MM.1S (cell line): ENCODE measurements around the gene CFAP61.
"Not testable (repeated sequence)": the region's sequence is repeated elsewhere in the genome, so short reads cannot be mapped to it uniquely, and the experiment has no call there.

ENCODE experiments used
- DNase-seq: peaks from one replicate; pipeline ENCODE4 v3.0.0-alpha.2; 2015
- H2AFZ ChIP-seq: fragments of 300-600 bp; sonication (generic); 2 replicates; pipeline ENCODE4 v1.6.0; 2016; ENCODE audit warnings: antibody characterized with exemption, low read length
- H3F3A ChIP-seq: fragments of 300-600 bp; sonication (generic); 2 replicates; pipeline ENCODE4 v1.6.1; 2016; ENCODE audit warnings: mild to moderate bottlenecking, antibody characterized with exemption, low read length, moderate library complexity, mixed read lengths; ENCODE audit not compliant: insufficient read depth
- H3K27ac ChIP-seq: fragments of 300-600 bp; sonication (generic); 2 replicates; pipeline ENCODE4 v1.5.1; 2016; ENCODE audit warnings: mild to moderate bottlenecking, low read length
- H3K27me3 ChIP-seq: fragments of 300-600 bp; sonication (generic); replicated peaks from 2 replicates; pipeline ENCODE4 v1.6.0; 2016; ENCODE audit warnings: low read length; ENCODE audit not compliant: insufficient read depth
- H3K36me3 ChIP-seq: fragments of 300-600 bp; sonication (generic); replicated peaks from 2 replicates; pipeline ENCODE4 v1.6.1; 2016; ENCODE audit warnings: mild to moderate bottlenecking, low read length, mixed read lengths; ENCODE audit not compliant: insufficient read depth
- H3K4me1 ChIP-seq: fragments of 300-600 bp; sonication (generic); 2 replicates; pipeline ENCODE4 v1.6.1; 2016; ENCODE audit warnings: low read length, mixed read lengths
- H3K4me2 ChIP-seq: fragments of 300-600 bp; sonication (generic); 2 replicates; pipeline ENCODE4 v1.6.0; 2016; ENCODE audit warnings: low read depth, low read length
- H3K4me3 ChIP-seq: fragments of 300-600 bp; sonication (generic); 2 replicates; pipeline ENCODE4 v1.5.1; 2016; ENCODE audit warnings: low read length, mixed read lengths
- H3K79me2 ChIP-seq: fragments of 300-600 bp; sonication (generic); 2 replicates; pipeline ENCODE4 v1.6.1; 2016; ENCODE audit warnings: mixed run types, low read length, mixed read lengths
- H3K9ac ChIP-seq: fragments of 300-600 bp; sonication (generic); 2 replicates; pipeline ENCODE4 v1.6.1; 2016; ENCODE audit warnings: low read length, mixed read lengths
- H3K9me2 ChIP-seq: fragments of 300-600 bp; sonication (generic); replicated peaks from 2 replicates; pipeline ENCODE4 v1.6.1; 2016; ENCODE audit warnings: mild to moderate bottlenecking, low read length, mixed read lengths; ENCODE audit not compliant: insufficient read depth
- H3K9me3 ChIP-seq: fragments of 300-600 bp; sonication (generic); replicated peaks from 2 replicates; pipeline ENCODE4 v1.6.1; 2016; ENCODE audit warnings: mild to moderate bottlenecking, low read length, mixed read lengths; ENCODE audit not compliant: insufficient read depth
- H4K20me1 ChIP-seq: fragments of 300-600 bp; sonication (generic); 2 replicates; pipeline ENCODE4 v1.6.1; 2016; ENCODE audit warnings: mild to moderate bottlenecking, low read length, moderate library complexity, mixed read lengths; ENCODE audit not compliant: insufficient read depth
- CTCF ChIP-seq: fragments of 300-600 bp; sonication (generic); IDR thresholded peaks from 2 replicates; pipeline ENCODE4 v1.5.1; 2016; ENCODE audit warnings: antibody characterized with exemption, low read length, mixed read lengths
- EZH2 ChIP-seq: fragments of 300-600 bp; sonication (generic); optimal IDR thresholded peaks from 2 replicates; pipeline ENCODE3; 2017; ENCODE audit warnings: low read depth, mild to moderate bottlenecking, antibody characterized with exemption, low read length, mixed read lengths
- EZH2phosphoT487 ChIP-seq: fragments of 300-600 bp; sonication (generic); IDR thresholded peaks from 2 replicates; pipeline ENCODE4 v1.6.1; 2018; ENCODE audit warnings: antibody characterized with exemption, low read length

Gene CFAP61

GRCh38 chr20:20102716-20103258, 50.5 kb downstream of the CFAP61 start:
- Histone ChIP-seq H3F3A (no peaks in the 10 kb centered on the region), H3K9me3 (no peaks in the 10 kb centered on the region), H3K4me1 (no peaks in the 10 kb centered on the region), H3K27ac (no peak overlapping the region), H3K4me3 (no peak overlapping the region), H3K9ac (no peak overlapping the region), H2AFZ (no peak overlapping the region), H3K4me2 (no peak overlapping the region), H4K20me1 (no peaks in the 10 kb centered on the region), H3K27me3 (no peaks in the 10 kb centered on the region), H3K9me2 (no peaks in the 10 kb centered on the region), H3K79me2 (no peaks in the 10 kb centered on the region), H3K36me3 (no peaks in the 10 kb centered on the region)
- no peak for DNase-seq
- TF ChIP-seq CTCF (no peak), EZH2phosphoT487 (no peak), EZH2 (no peak)

- Histone ChIP-seq H2AFZ (no peak overlapping the region), H3K36me3 (no peaks in the 10 kb centered on the region), H3K4me1 (no peaks in the 10 kb centered on the region), H3K9me3 (no peaks in the 10 kb centered on the region), H3K9me2 (no peaks in the 10 kb centered on the region), H3K4me3 (no peak overlapping the region), H3K27me3 (no peaks in the 10 kb centered on the region), H4K20me1 (no peaks in the 10 kb centered on the region), H3F3A (no peaks in the 10 kb centered on the region), H3K4me2 (no peak overlapping the region), H3K9ac (no peak overlapping the region), H3K79me2 (no peaks in the 10 kb centered on the region), H3K27ac (no peak overlapping the region)
- no peak for TF ChIP-seq EZH2phosphoT487
- TF ChIP-seq EZH2, result no peak
- no peak for TF ChIP-seq CTCF
- DNase-seq, result no peak
These were observed 51.2 kb downstream of the CFAP61 start for GRCh38 chr20:20103486-20103885.

- H3K9ac ChIP-seq, result not testable (repeated sequence)
These were observed 70.9 kb downstream of the CFAP61 start for GRCh38 chr20:20123187-20123586.

GRCh38 chr20:20130399-20130798, 78.1 kb downstream of the CFAP61 start:
- peak; percentile 45 for DNase-seq
- no peak overlapping the region for H2AFZ ChIP-seq
- no peaks in the 10 kb centered on the region for H3K4me1 ChIP-seq
- H3F3A ChIP-seq, result no peaks in the 10 kb centered on the region
- no peak overlapping the region for H3K9ac ChIP-seq
- TF ChIP-seq EZH2, result no peak
- TF ChIP-seq EZH2phosphoT487, result no peak
- TF ChIP-seq CTCF, result peak; percentile 74
- no peaks in the 10 kb centered on the region for H4K20me1 ChIP-seq
- no peaks in the 10 kb centered on the region for H3K9me3 ChIP-seq
- no peaks in the 10 kb centered on the region for H3K36me3 ChIP-seq
- H3K79me2 ChIP-seq, result no peaks in the 10 kb centered on the region
- no peak overlapping the region for H3K27ac ChIP-seq
- no peaks in the 10 kb centered on the region for H3K27me3 ChIP-seq
- no peak overlapping the region for H3K4me2 ChIP-seq
- no peak overlapping the region for H3K4me3 ChIP-seq
- H3K9me2 ChIP-seq, result no peaks in the 10 kb centered on the region

More at GRCh38 chr20:20123187-20123586, 70.9 kb downstream of the CFAP61 start:
- not testable (repeated sequence) for H3F3A ChIP-seq, H3K4me3 ChIP-seq, H3K9me2 ChIP-seq, H3K9me3 ChIP-seq, H3K79me2 ChIP-seq, H3K27ac ChIP-seq, H3K36me3 ChIP-seq, H3K4me2 ChIP-seq, H4K20me1 ChIP-seq, DNase-seq, H2AFZ ChIP-seq, H3K27me3 ChIP-seq, H3K4me1 ChIP-seq
